Activated naive CD4-positive, alpha-beta T cell treated with anti-CD3 and anti-CD28 coated beads, Interleukin-2, amount 50 U/mL, for 24 hours (primary cell): Measurements from ENCODE around the gene IZUMO2.
"Not testable (repeated sequence)": the region's sequence is repeated elsewhere in the genome, so short reads cannot be mapped to it uniquely, and the experiment has no call there.

Experiments
- H3K27ac Mint-ChIP-seq: one replicate; pipeline ENCODE4 v1.8.0; 2021; ENCODE audit warnings: mild to moderate bottlenecking, mixed read lengths
- H3K27me3 Mint-ChIP-seq: one replicate; pipeline ENCODE4 v1.8.0; 2021; ENCODE audit warnings: mixed read lengths
- H3K36me3 Mint-ChIP-seq: one replicate; pipeline ENCODE4 v1.8.0; 2021; ENCODE audit warnings: mixed read lengths
- H3K4me1 Mint-ChIP-seq: one replicate; pipeline ENCODE4 v1.8.0; 2021; ENCODE audit warnings: mixed read lengths
- H3K4me3 Mint-ChIP-seq: one replicate; pipeline ENCODE4 v1.8.0; 2021; ENCODE audit warnings: mild to moderate bottlenecking, mixed read lengths
- H3K9me3 Mint-ChIP-seq: one replicate; pipeline ENCODE4 v1.8.0; 2021; ENCODE audit warnings: mixed read lengths

Gene IZUMO2

GRCh38 chr19:50133518-50134492 lies 29.3 kb downstream of the IZUMO2 start:
- H3K27ac Mint-ChIP-seq, H3K9me3 Mint-ChIP-seq, H3K4me1 Mint-ChIP-seq, H3K36me3 Mint-ChIP-seq, H3K27me3 Mint-ChIP-seq, H3K4me3 Mint-ChIP-seq: not testable (repeated sequence)

- not testable (repeated sequence) for H3K27ac Mint-ChIP-seq, H3K4me1 Mint-ChIP-seq, H3K4me3 Mint-ChIP-seq, H3K27me3 Mint-ChIP-seq, H3K9me3 Mint-ChIP-seq, H3K36me3 Mint-ChIP-seq
These were observed 59.1 kb downstream of the IZUMO2 start for GRCh38 chr19:50104012-50104411.

GRCh38 chr19:50103405-50103804 lies 59.7 kb downstream of the IZUMO2 start:
- H3K27ac Mint-ChIP-seq, H3K36me3 Mint-ChIP-seq, H3K4me3 Mint-ChIP-seq, H3K27me3 Mint-ChIP-seq, H3K4me1 Mint-ChIP-seq, H3K9me3 Mint-ChIP-seq: not testable (repeated sequence)
